MCF 10A (cell line): ENCODE data around the gene ARL6IP4. TPM values are rescaled to one million over a fixed set of nuclear protein-coding genes. Genes with fewer than 3 reads are reported as not detected.

ENCODE experiments used
- BruUV-seq: library from RNA; stranded (reverse); fragments of 400-500 nt; replicated peaks from 2 replicates; lab custom pipeline; 2021; lab: Mats Ljungman, UMichigan
- CTCF ChIA-PET: fragments of 300-600 bp; sonication (Branson Sonifier 250); formaldehyde crosslinking; extraction: SDS; loops from one replicate; lab custom pipeline; 2021; ENCODE audit warnings: antibody characterized with exemption, inconsistent platforms; lab: Yijun Ruan, JAX
- POLR2A ChIA-PET: fragments of 300-600, 350-650 bp; sonication (Branson Sonifier 250); formaldehyde crosslinking; extraction: SDS; loops from one replicate; lab custom pipeline; 2020; ENCODE audit warnings: antibody characterized with exemption, inconsistent platforms; lab: Yijun Ruan, JAX
- DNase-seq: peaks from one replicate; pipeline ENCODE4 v3.0.0-alpha.2; 2018; ENCODE audit not compliant: unreplicated experiment
- H3K27ac Mint-ChIP-seq: one replicate; pipeline ENCODE4 v1.8.0; 2022; ENCODE audit warnings: mild to moderate bottlenecking, low read depth, mixed read lengths; ENCODE audit not compliant: unreplicated experiment
- H3K27me3 Mint-ChIP-seq: one replicate; pipeline ENCODE4 v1.8.0; 2022; ENCODE audit warnings: mixed read lengths; ENCODE audit not compliant: insufficient read depth, unreplicated experiment
- H3K36me3 Mint-ChIP-seq: one replicate; pipeline ENCODE4 v1.8.0; 2022; ENCODE audit warnings: mild to moderate bottlenecking, moderate library complexity, mixed read lengths; ENCODE audit not compliant: insufficient read depth, unreplicated experiment
- H3K4me1 Mint-ChIP-seq: one replicate; pipeline ENCODE4 v1.8.0; 2022; ENCODE audit warnings: mixed read lengths; ENCODE audit not compliant: insufficient read depth, unreplicated experiment
- H3K4me3 Mint-ChIP-seq: one replicate; pipeline ENCODE4 v1.8.0; 2022; ENCODE audit warnings: mild to moderate bottlenecking, moderate library complexity, mixed read lengths; ENCODE audit not compliant: unreplicated experiment
- H3K9me3 Mint-ChIP-seq: one replicate; pipeline ENCODE4 v1.8.0; 2022; ENCODE audit warnings: mixed read lengths; ENCODE audit not compliant: unreplicated experiment
- CTCF ChIP-seq: fragments of 200-600 bp; IDR thresholded peaks from one replicate; pipeline ENCODE4 v1.8.0; 2022; ENCODE audit warnings: antibody characterized with exemption, mild to moderate bottlenecking; ENCODE audit not compliant: unreplicated experiment
- intact Hi-C: fragments of 100-400 bp; cut with micrococcal nuclease; formaldehyde crosslinking; loops from 2 replicates; pipeline ENCODE4 v1.14.1; 2022
- total RNA-seq: library from RNA; stranded (reverse); gene quantifications from 2 replicates; pipeline ENCODE4 v1.2.3, GENCODE V29; 2022

ARL6IP4 gene
- total RNA-seq, 1 experiment from 2014 or later, result 198 TPM

GRCh38 chr12:122995503-122996187 is 15.2 kb downstream of the ARL6IP4 start:
- BruUV-seq, result no TSS peak
- Mint-ChIP-seq H3K27ac (no peak overlapping the region), H3K4me1 (no peaks in the 10 kb centered on the region), H3K36me3 (no peaks in the 10 kb centered on the region), H3K9me3 (no peaks in the 10 kb centered on the region), H3K27me3 (no peaks in the 10 kb centered on the region), H3K4me3 (no peak overlapping the region)
- ChIA-PET CTCF (no interaction called here), POLR2A (interaction anchor here (0.6 kb wide), 1 partner anchor 469 kb away, joined by 4 read pairs; no protein-coding TSS in a partner anchor)
- intact Hi-C loops, result no loop called here
- DNase-seq, result no peak
- no peak for TF ChIP-seq CTCF

GRCh38 chr12:122996188-122996601 is 15.7 kb downstream of the ARL6IP4 start:
- no peaks in the 10 kb centered on the region for H3K36me3 Mint-ChIP-seq
- H3K27ac Mint-ChIP-seq, result no peak overlapping the region
- intact Hi-C loops, result no loop called here
- DNase-seq, result no peak
- no peaks in the 10 kb centered on the region for H3K27me3 Mint-ChIP-seq
- no TSS peak for BruUV-seq
- no peak overlapping the region for H3K4me3 Mint-ChIP-seq
- H3K4me1 Mint-ChIP-seq, result no peaks in the 10 kb centered on the region
- ChIA-PET POLR2A (interaction anchor here (0.6 kb wide), 1 partner anchor 470 kb away, joined by 4 read pairs; no protein-coding TSS in a partner anchor), CTCF (no interaction called here)
- TF ChIP-seq CTCF, result no peak
- no peaks in the 10 kb centered on the region for H3K9me3 Mint-ChIP-seq

- CTCF ChIA-PET, result no interaction called here
- Mint-ChIP-seq H3K27ac (no peak overlapping the region), H3K4me3 (no peak overlapping the region), H3K9me3 (no peaks in the 10 kb centered on the region), H3K4me1 (no peaks in the 10 kb centered on the region), H3K36me3 (no peaks in the 10 kb centered on the region), H3K27me3 (no peaks in the 10 kb centered on the region)
- intact Hi-C loops, result no loop called here
- POLR2A ChIA-PET, result interaction anchor here (0.6 kb wide), 1 partner anchor 471 kb away, joined by 4 read pairs; no protein-coding TSS in a partner anchor
- TF ChIP-seq CTCF, result no peak
- no TSS peak for BruUV-seq
- no peak for DNase-seq
Measured at GRCh38 chr12:122996621-122997342, 16.3 kb downstream of the ARL6IP4 start.
